A549 (cell line): Measurements from ENCODE around the gene DSCAML1.

Experiments
- CBX8 ChIP-seq: fragments of 200-600 bp; sonication (generic); IDR thresholded peaks from 2 replicates; pipeline ENCODE4 v1.6.1; 2016
- CHD2 ChIP-seq: fragments of 150-350 bp; IDR thresholded peaks from 2 replicates; pipeline ENCODE4 v1.6.1; 2014; ENCODE audit warnings: low read length; ENCODE audit not compliant: partially characterized antibody
- CTCF ChIP-seq: fragments of >200 bp; sonication (Bioruptor Twin); formaldehyde crosslinking; IDR thresholded peaks from 3 replicates; pipeline ENCODE4 v1.5.1; 2016
- FOSL2 ChIP-seq, 2 experiments: fragments of 450-650 bp in 1 of 2; fragments of >200 bp in 1 of 2; sonication (Bioruptor Twin) in 1 of 2; formaldehyde crosslinking; IDR thresholded peaks; 2 replicates each; pipeline versions ENCODE4 v1.5.0 to v1.6.1; 2016 to 2020; ENCODE audit warnings: mild to moderate bottlenecking in 1 of 2, moderate library complexity in 1 of 2
- JUN ChIP-seq, 2 experiments: fragments of >200 bp; sonication (Bioruptor Twin); formaldehyde crosslinking; IDR thresholded peaks; 2 replicates in 1 of 2; 3 replicates in 1 of 2; pipeline ENCODE4 v1.6.1; 2016 to 2017
- KDM1A ChIP-seq: fragments of 200-600 bp; sonication (generic); IDR thresholded peaks from 2 replicates; pipeline ENCODE4 v1.6.1; 2016; ENCODE audit warnings: low read depth, mild to moderate bottlenecking
- PBX3 ChIP-seq: IDR thresholded peaks from 2 replicates; pipeline ENCODE4 v1.6.1; 2012
- POLR2A ChIP-seq: IDR thresholded peaks from 2 replicates; pipeline ENCODE4 v1.6.1; 2012; ENCODE audit warnings: mild to moderate bottlenecking, low read length
- SMC3 ChIP-seq: fragments of >200 bp; sonication (Bioruptor Twin); formaldehyde crosslinking; IDR thresholded peaks from 3 replicates; pipeline ENCODE4 v1.6.1; 2018; ENCODE audit warnings: inconsistent platforms
- SREBF2 ChIP-seq: fragments of 450-650 bp; IDR thresholded peaks from 2 replicates; pipeline ENCODE4 v1.6.1; 2014; ENCODE audit warnings: mild to moderate bottlenecking, moderate library complexity
- USF2 ChIP-seq: fragments of 450-650 bp; IDR thresholded peaks from 2 replicates; pipeline ENCODE4 v1.6.1; 2014; ENCODE audit warnings: antibody characterized with exemption

- TF ChIP-seq PBX3 = no peak
- no peak for TF ChIP-seq FOSL2 (IDR thresholded peaks at IDR 0.05)
- no peak for TF ChIP-seq FOSL2 (CRISPR knock-in tag; IDR thresholded peaks at IDR 0.05)
- no peak for TF ChIP-seq CTCF
- no peak for TF ChIP-seq CHD2
- TF ChIP-seq JUN (IDR thresholded peaks at IDR 0.05) = no peak
- no peak for TF ChIP-seq SMC3
- TF ChIP-seq CBX8 = no peak
- no peak for TF ChIP-seq POLR2A
- TF ChIP-seq SREBF2 = no peak
- no peak for TF ChIP-seq KDM1A
- no peak for TF ChIP-seq USF2
Measured at GRCh38 chr11:117662255-117662654, 134.8 kb downstream of the DSCAML1 start.
